Chondrocyte (in vitro differentiated cells): ENCODE measurements around the gene IL1RAPL1. TPM values are rescaled to one million over a fixed set of nuclear protein-coding genes. Genes with fewer than 3 reads are reported as not detected.

Experiments used
- DNase-seq: peaks from one replicate; pipeline ENCODE4 v3.0.0; 2021; ENCODE audit warnings: mixed read lengths, low spot score
- H3K27ac Mint-ChIP-seq: one replicate; pipeline ENCODE4 v1.8.0; 2021; ENCODE audit warnings: mild to moderate bottlenecking, moderate library complexity, mixed read lengths; ENCODE audit not compliant: unreplicated experiment
- H3K27me3 Mint-ChIP-seq: 2 replicates; pipeline ENCODE4 v1.8.0; 2021; ENCODE audit warnings: low read depth, mixed read lengths
- H3K36me3 Mint-ChIP-seq: 2 replicates; pipeline ENCODE4 v1.8.0; 2021; ENCODE audit warnings: low read depth, mixed read lengths
- H3K4me1 Mint-ChIP-seq: 2 replicates; pipeline ENCODE4 v1.8.0; 2021; ENCODE audit warnings: low read depth, mild to moderate bottlenecking, mixed read lengths
- H3K4me3 Mint-ChIP-seq: one replicate; pipeline ENCODE4 v1.8.0; 2021; ENCODE audit warnings: mild to moderate bottlenecking, moderate library complexity, mixed read lengths; ENCODE audit not compliant: unreplicated experiment
- H3K9me3 Mint-ChIP-seq: 2 replicates; pipeline ENCODE4 v1.8.0; 2021; ENCODE audit warnings: low read depth, mixed read lengths
- total RNA-seq: library from RNA; stranded (reverse); gene quantifications from 3 replicates; pipeline ENCODE4 v1.2.1, GENCODE V29; 2021
- TF ChIP-seq, protein P1 (sequence below): fragments of 200-600 bp; sonication (generic); IDR thresholded peaks from 2 replicates; pipeline ENCODE4 v1.5.0; 2021; ENCODE audit warnings: antibody characterized with exemption, mild to moderate bottlenecking, moderate library complexity

Gene IL1RAPL1
- total RNA-seq, 1 donor from 2014 or later = not detected

DNA sequence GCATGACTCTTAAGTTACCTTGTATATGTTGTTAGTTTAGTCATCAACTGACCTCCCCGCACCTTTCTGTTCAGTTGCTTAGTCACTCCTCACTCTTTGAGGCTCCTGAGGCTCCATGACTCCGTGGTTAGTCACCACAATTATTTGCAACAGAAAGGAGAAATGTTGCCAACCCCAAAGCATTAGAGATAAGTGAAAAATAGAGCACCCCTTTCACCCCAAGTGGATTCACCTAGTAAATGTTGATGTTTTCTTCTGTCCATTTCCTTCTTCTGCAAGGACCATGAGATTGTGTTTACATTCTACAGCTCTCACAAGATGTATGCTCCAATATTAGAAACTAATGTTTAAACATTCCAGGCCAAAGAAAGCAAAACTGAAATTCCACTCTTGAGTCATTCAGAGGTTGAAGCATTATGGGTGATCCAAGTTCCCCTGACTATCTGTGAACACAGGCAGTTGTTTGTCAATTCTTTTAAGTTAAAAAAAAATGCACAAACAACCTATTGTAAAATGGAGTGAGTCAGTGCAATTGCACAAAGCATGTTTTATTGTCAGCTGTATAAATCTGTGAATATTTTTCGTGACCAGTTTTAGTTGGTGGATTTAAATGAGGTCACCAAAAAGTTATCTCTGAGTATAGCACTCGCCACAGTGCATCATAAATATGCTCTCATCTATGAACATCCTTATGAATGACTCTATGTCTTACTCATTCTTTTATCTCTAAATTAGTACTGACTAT is 1075.7 kb downstream of the IL1RAPL1 start:
- H3K4me3 Mint-ChIP-seq = no peak overlapping the region
- H3K4me1 Mint-ChIP-seq = peaks cover 51% of the 10 kb centered on the region

DNA sequence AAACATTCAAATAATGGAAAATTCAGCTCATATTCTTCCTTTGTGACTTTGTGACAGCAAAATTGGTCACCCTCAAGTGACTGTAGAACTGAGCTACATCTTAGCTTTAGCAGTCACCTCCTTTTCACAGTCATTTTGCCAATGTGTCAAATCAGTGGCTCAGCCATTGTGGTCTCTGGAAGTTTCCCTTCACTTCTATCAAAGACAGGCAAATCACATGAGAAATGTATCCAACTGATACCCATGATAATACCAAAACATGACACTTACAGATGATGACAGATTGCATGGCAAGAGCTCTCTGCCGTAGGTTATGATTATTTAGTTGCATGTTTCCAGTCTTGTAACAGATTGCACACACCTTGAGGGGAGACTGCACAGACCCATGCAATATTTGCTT is 1078.3 kb downstream of the IL1RAPL1 start:
- H3K4me3 Mint-ChIP-seq = no peak overlapping the region

More for the DNA sequence above, 1075.7 kb downstream of the IL1RAPL1 start:
- no peaks in the 10 kb centered on the region for H3K27me3 Mint-ChIP-seq
- H3K9me3 Mint-ChIP-seq = no peaks in the 10 kb centered on the region
- H3K36me3 Mint-ChIP-seq = no peaks in the 10 kb centered on the region
- peak overlapping the region; percentile 90 for H3K27ac Mint-ChIP-seq
- no peak for DNase-seq
- TF ChIP-seq, protein P1, sequence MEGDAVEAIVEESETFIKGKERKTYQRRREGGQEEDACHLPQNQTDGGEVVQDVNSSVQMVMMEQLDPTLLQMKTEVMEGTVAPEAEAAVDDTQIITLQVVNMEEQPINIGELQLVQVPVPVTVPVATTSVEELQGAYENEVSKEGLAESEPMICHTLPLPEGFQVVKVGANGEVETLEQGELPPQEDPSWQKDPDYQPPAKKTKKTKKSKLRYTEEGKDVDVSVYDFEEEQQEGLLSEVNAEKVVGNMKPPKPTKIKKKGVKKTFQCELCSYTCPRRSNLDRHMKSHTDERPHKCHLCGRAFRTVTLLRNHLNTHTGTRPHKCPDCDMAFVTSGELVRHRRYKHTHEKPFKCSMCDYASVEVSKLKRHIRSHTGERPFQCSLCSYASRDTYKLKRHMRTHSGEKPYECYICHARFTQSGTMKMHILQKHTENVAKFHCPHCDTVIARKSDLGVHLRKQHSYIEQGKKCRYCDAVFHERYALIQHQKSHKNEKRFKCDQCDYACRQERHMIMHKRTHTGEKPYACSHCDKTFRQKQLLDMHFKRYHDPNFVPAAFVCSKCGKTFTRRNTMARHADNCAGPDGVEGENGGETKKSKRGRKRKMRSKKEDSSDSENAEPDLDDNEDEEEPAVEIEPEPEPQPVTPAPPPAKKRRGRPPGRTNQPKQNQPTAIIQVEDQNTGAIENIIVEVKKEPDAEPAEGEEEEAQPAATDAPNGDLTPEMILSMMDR = no peak

DNA sequence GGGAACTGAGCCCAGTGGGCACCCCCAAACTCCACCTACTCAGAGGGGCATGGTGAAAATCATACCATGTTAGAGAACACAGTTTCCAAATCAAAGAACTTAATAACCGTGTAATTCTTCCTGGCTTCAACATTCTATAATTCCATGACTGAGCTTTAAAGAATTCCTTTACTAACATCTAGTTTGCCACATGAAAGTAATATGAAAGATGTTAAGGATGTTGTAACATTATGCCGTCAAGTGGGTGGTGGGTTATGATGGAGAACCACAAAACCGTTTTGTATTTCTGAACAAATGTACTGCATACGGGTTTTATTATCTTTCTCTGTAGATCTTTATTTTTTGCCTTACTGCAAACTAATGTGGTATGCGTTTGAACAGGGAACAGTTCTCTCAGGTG is 1079.1 kb downstream of the IL1RAPL1 start:
- TF ChIP-seq, protein P1 = no peak
- Mint-ChIP-seq H3K27ac (no peak overlapping the region), H3K36me3 (no peaks in the 10 kb centered on the region), H3K27me3 (no peaks in the 10 kb centered on the region), H3K4me3 (no peak overlapping the region), H3K9me3 (no peaks in the 10 kb centered on the region), H3K4me1 (peaks cover 44% of the 10 kb centered on the region)
- DNase-seq = no peak

More for the DNA sequence above, 1078.3 kb downstream of the IL1RAPL1 start:
- DNase-seq = no peak
- Mint-ChIP-seq H3K9me3 (no peaks in the 10 kb centered on the region), H3K4me1 (peaks cover 51% of the 10 kb centered on the region), H3K36me3 (no peaks in the 10 kb centered on the region), H3K27ac (no peak overlapping the region), H3K27me3 (no peaks in the 10 kb centered on the region)
- TF ChIP-seq, protein P1 = no peak

DNA sequence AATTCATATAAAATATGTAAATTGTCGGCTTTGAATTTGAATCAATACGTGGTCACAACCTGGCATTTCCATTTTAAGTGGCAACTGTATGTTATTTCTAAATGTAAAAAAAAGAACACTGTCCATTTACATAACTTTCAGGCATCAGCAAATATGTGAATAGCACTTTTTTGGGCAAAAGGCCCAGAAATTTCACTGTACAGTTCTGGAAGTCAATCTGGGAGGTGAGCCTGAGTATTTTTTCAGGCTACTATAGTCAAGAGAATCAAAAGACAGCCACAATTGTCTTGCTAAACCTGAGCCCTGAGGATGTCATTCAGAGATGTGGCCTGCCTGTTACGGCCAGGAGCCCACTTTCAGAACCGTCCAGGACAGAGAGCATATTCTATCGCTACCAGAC is 1084.2 kb downstream of the IL1RAPL1 start:
- TF ChIP-seq, protein P1 = no peak
- DNase-seq = no peak

DNA sequence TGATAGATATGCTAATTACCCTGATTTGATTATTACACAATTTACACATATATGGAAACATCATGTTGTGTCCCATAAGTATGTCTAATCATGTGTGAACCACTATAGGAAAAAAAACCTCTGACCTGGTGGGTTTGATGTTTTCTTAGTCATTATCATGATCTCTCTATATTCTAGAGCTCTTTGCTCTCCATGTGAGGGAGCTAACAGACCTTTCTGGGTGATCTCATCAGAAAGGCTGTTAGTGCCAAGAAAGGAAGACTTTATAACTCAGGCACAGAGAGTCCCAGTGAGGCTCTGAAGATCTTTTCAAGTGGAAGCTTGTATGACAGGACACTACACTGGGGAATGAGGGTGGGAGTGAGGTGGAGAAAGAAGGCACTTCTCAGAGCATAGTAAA is 1100.4 kb downstream of the IL1RAPL1 start:
- TF ChIP-seq, protein P1 = peak; percentile 43
- Mint-ChIP-seq H3K27me3 (peaks cover 7% of the 10 kb centered on the region), H3K27ac (no peak overlapping the region), H3K4me3 (no peak overlapping the region), H3K4me1 (peaks cover 4% of the 10 kb centered on the region), H3K9me3 (no peaks in the 10 kb centered on the region), H3K36me3 (no peaks in the 10 kb centered on the region)
- DNase-seq = no peak

More for the DNA sequence above, 1084.2 kb downstream of the IL1RAPL1 start:
- H3K27me3 Mint-ChIP-seq = peaks cover 2% of the 10 kb centered on the region
- H3K36me3 Mint-ChIP-seq = peaks cover 1% of the 10 kb centered on the region
- H3K4me1 Mint-ChIP-seq = peaks cover 7% of the 10 kb centered on the region
- H3K27ac Mint-ChIP-seq = no peak overlapping the region
- H3K9me3 Mint-ChIP-seq = no peaks in the 10 kb centered on the region
- no peak overlapping the region for H3K4me3 Mint-ChIP-seq
